ENCODE measurements around the gene KAT8.
"Not testable (repeated sequence)": the region's sequence is repeated elsewhere in the genome, so short reads cannot be mapped to it uniquely, and the experiment has no call there.

Gene KAT8

GRCh38 chr16:31083981-31084380 is 33.5 kb upstream of the KAT8 start:
- no peak for DNase-seq (ENCODE audit: low spot score)

GRCh38 chr16:31084584-31085302 is 32.7 kb upstream of the KAT8 start:
- no peak for DNase-seq (ENCODE audit: low spot score)

GRCh38 chr16:31085411-31085810 is 32.1 kb upstream of the KAT8 start:
- no peak for DNase-seq (ENCODE audit: low spot score)

- DNase-seq (ENCODE audit: low spot score) = no peak
Observed at GRCh38 chr16:31085873-31086628, 31.4 kb upstream of the KAT8 start.

- no peak for DNase-seq (ENCODE audit: low spot score)
Observed at GRCh38 chr16:31086629-31086906, 30.9 kb upstream of the KAT8 start.

GRCh38 chr16:31087481-31087880 is 30.0 kb upstream of the KAT8 start:
- DNase-seq (ENCODE audit: low spot score) = no peak

GRCh38 chr16:31087971-31088370 is 29.5 kb upstream of the KAT8 start:
- no peak for DNase-seq (ENCODE audit: low spot score)

- no peak for DNase-seq (ENCODE audit: low spot score)
Observed at GRCh38 chr16:31088459-31089183, 28.8 kb upstream of the KAT8 start, which contains the start of gene PRSS53. PRSS53 (minus strand) TSS chr16:31088943; CDS start chr16:31088809, 134 bp downstream.

- DNase-seq (ENCODE audit: low spot score) = no peak
Observed at GRCh38 chr16:31089199-31089598, 28.3 kb upstream of the KAT8 start.

GRCh38 chr16:31090540-31090939 is 26.9 kb upstream of the KAT8 start:
- DNase-seq (ENCODE audit: low spot score) = no peak

GRCh38 chr16:31092330-31092729 is 25.1 kb upstream of the KAT8 start:
- no peak for DNase-seq (ENCODE audit: low spot score)

- no peak for DNase-seq (ENCODE audit: low spot score)
Observed at GRCh38 chr16:31093132-31093703, 24.2 kb upstream of the KAT8 start.

GRCh38 chr16:31094088-31094423 is 23.4 kb upstream of the KAT8 start:
- no peak for DNase-seq (ENCODE audit: low spot score)

- DNase-seq (ENCODE audit: low spot score) = peak; percentile 86
Observed at GRCh38 chr16:31094424-31095120, 22.9 kb upstream of the KAT8 start, which contains the start of gene VKORC1. VKORC1 (minus strand) TSS chr16:31094797; CDS start chr16:31094729, 68 bp downstream.

GRCh38 chr16:31099860-31100638 is 17.4 kb upstream of the KAT8 start:
- no peak for DNase-seq (ENCODE audit: low spot score)

- DNase-seq (ENCODE audit: low spot score) = not testable (repeated sequence)
Observed at GRCh38 chr16:31100876-31101641, 16.4 kb upstream of the KAT8 start.

GRCh38 chr16:31105677-31106213 is 11.7 kb upstream of the KAT8 start:
- peak; percentile 85 for DNase-seq (ENCODE audit: low spot score)

GRCh38 chr16:31106509-31107464 is 10.7 kb upstream of the KAT8 start:
- no peak for DNase-seq (ENCODE audit: low spot score)

- no peak for DNase-seq (ENCODE audit: low spot score)
Observed at GRCh38 chr16:31107465-31107867, 10.0 kb upstream of the KAT8 start.
